Natural killer cell treated with Interleukin-12 subunit alpha and Interleukin-12 subunit beta and Interleukin-15 and Interleukin-18, amount 100 ng/mL, for 72 hours (primary cell): ENCODE results near the gene MBP. TPM values are rescaled to one million over a fixed set of nuclear protein-coding genes. Genes with fewer than 3 reads are reported as not detected.
"Not testable (repeated sequence)": the region's sequence is repeated elsewhere in the genome, so short reads cannot be mapped to it uniquely, and the experiment has no call there.

Experiments used
- ATAC-seq, 2 donors: fragments of 150-1000 bp; cut with Tn5 transposase in 1 of 2; sonication (Bioruptor Pico), chemical (Tn5 transposase) in 1 of 2; 2 replicates each; pipeline ENCODE4 v1.10.0; 2021
- DNase-seq: peaks from one replicate; pipeline ENCODE4 v3.0.0; 2022; ENCODE audit warnings: low spot score
- H3K27ac Mint-ChIP-seq, 2 donors: 1 replicate in 1 of 2; 2 replicates in 1 of 2; pipeline ENCODE4 v1.8.0; 2022; ENCODE audit warnings: mixed read lengths in 2 of 2, mild to moderate bottlenecking in 1 of 2, moderate library complexity in 1 of 2
- H3K27me3 Mint-ChIP-seq, 2 donors: 1 replicate in 1 of 2; 2 replicates in 1 of 2; pipeline ENCODE4 v1.8.0; 2022; ENCODE audit warnings: mixed read lengths in 2 of 2
- H3K36me3 Mint-ChIP-seq: one replicate; pipeline ENCODE4 v1.8.0; 2022; ENCODE audit warnings: mixed read lengths
- H3K4me1 Mint-ChIP-seq, 2 donors: 1 replicate in 1 of 2; 2 replicates in 1 of 2; pipeline ENCODE4 v1.8.0; 2022; ENCODE audit warnings: low read depth in 2 of 2, mixed read lengths in 2 of 2, mild to moderate bottlenecking in 1 of 2
- H3K4me3 Mint-ChIP-seq: one replicate; pipeline ENCODE4 v1.8.0; 2022; ENCODE audit warnings: mixed read lengths
- H3K9me3 Mint-ChIP-seq: 2 replicates; pipeline ENCODE4 v1.8.0; 2022; ENCODE audit warnings: mixed read lengths
- total RNA-seq, 2 donors: library from RNA; stranded (reverse); gene quantifications; one replicate each; pipeline ENCODE4 v1.2.3, GENCODE V29; 2022

Gene MBP
- total RNA-seq, 2 donors from 2014 or later: 62.5 to 77.6 TPM

GRCh38 chr18:77031662-77032061 lies 100.9 kb downstream of the MBP start:
- DNase-seq (no peak), ATAC-seq (peak in 1 of 2 donors; percentile 36)
- H3K36me3 Mint-ChIP-seq: no peaks in the 10 kb centered on the region
- no peaks in the 10 kb centered on the region for H3K27me3 Mint-ChIP-seq
- peaks cover 48 to 51% of the 10 kb centered on the region in 2 donors for H3K4me1 Mint-ChIP-seq
- peaks cover 5% of the 10 kb centered on the region for H3K9me3 Mint-ChIP-seq
- peak overlapping the region; percentile 11 to 12 for H3K27ac Mint-ChIP-seq
- no peak overlapping the region for H3K4me3 Mint-ChIP-seq

GRCh38 chr18:77030201-77030600 lies 102.4 kb downstream of the MBP start:
- ATAC-seq (no peak), DNase-seq (no peak)
- H3K27me3 Mint-ChIP-seq: no peaks in the 10 kb centered on the region
- no peak overlapping the region for H3K4me3 Mint-ChIP-seq
- peaks cover 5% of the 10 kb centered on the region for H3K9me3 Mint-ChIP-seq
- no peaks in the 10 kb centered on the region for H3K36me3 Mint-ChIP-seq
- peaks cover 48 to 50% of the 10 kb centered on the region in 2 donors for H3K4me1 Mint-ChIP-seq
- H3K27ac Mint-ChIP-seq: peak overlapping the region; percentile 11 to 12

GRCh38 chr18:77025831-77026363 lies 106.7 kb downstream of the MBP start:
- H3K36me3 Mint-ChIP-seq: no peaks in the 10 kb centered on the region
- H3K9me3 Mint-ChIP-seq: no peaks in the 10 kb centered on the region
- H3K4me1 Mint-ChIP-seq: peaks cover 38 to 45% of the 10 kb centered on the region in 2 donors
- no peaks in the 10 kb centered on the region for H3K27me3 Mint-ChIP-seq
- no peak overlapping the region for H3K4me3 Mint-ChIP-seq
- no peak for ATAC-seq
- DNase-seq: no peak
- peak overlapping the region; percentile 41 to 63 for H3K27ac Mint-ChIP-seq

GRCh38 chr18:77025123-77025522 lies 107.5 kb downstream of the MBP start:
- Mint-ChIP-seq H3K4me3 (no peak overlapping the region), H3K9me3 (no peaks in the 10 kb centered on the region), H3K27ac (no peak overlapping the region), H3K27me3 (no peaks in the 10 kb centered on the region), H3K36me3 (no peaks in the 10 kb centered on the region), H3K4me1 (peaks cover 40 to 42% of the 10 kb centered on the region in 2 donors)
- ATAC-seq (no peak), DNase-seq (no peak)

GRCh38 chr18:77024476-77024875 lies 108.1 kb downstream of the MBP start:
- DNase-seq: no peak
- Mint-ChIP-seq H3K27ac (peak overlapping the region in 1 of 2 donors; percentile 19), H3K9me3 (no peaks in the 10 kb centered on the region), H3K4me1 (peaks cover 42% of the 10 kb centered on the region in 2 donors), H3K4me3 (no peak overlapping the region), H3K27me3 (no peaks in the 10 kb centered on the region), H3K36me3 (no peaks in the 10 kb centered on the region)
- ATAC-seq: no peak

- peak in 1 of 2 donors; percentile 49 for ATAC-seq
- Mint-ChIP-seq H3K4me3 (no peak overlapping the region), H3K4me1 (peaks cover 54% of the 10 kb centered on the region in 2 donors), H3K9me3 (peaks cover 6% of the 10 kb centered on the region), H3K27ac (peak overlapping the region; percentile 19 to 79), H3K27me3 (no peaks in the 10 kb centered on the region), H3K36me3 (peaks cover 5% of the 10 kb centered on the region)
- no peak for DNase-seq
Measured at GRCh38 chr18:77023102-77023782, 109.3 kb downstream of the MBP start.

- peaks cover 6% of the 10 kb centered on the region for H3K9me3 Mint-ChIP-seq
- no peaks in the 10 kb centered on the region for H3K27me3 Mint-ChIP-seq
- DNase-seq (no peak), ATAC-seq (no peak)
- H3K4me1 Mint-ChIP-seq: peaks cover 59 to 61% of the 10 kb centered on the region in 2 donors
- peaks cover 11% of the 10 kb centered on the region for H3K36me3 Mint-ChIP-seq
- no peak overlapping the region for H3K4me3 Mint-ChIP-seq
- H3K27ac Mint-ChIP-seq: no peak overlapping the region
Measured at GRCh38 chr18:77022556-77022955, 110.0 kb downstream of the MBP start.

- ATAC-seq: no peak
- no peaks in the 10 kb centered on the region for H3K27me3 Mint-ChIP-seq
- peaks cover 61 to 62% of the 10 kb centered on the region in 2 donors for H3K4me1 Mint-ChIP-seq
- peak overlapping the region; percentile 55 to 61 for H3K27ac Mint-ChIP-seq
- no peak for DNase-seq
- peaks cover 6% of the 10 kb centered on the region for H3K9me3 Mint-ChIP-seq
- H3K4me3 Mint-ChIP-seq: no peak overlapping the region
- H3K36me3 Mint-ChIP-seq: peaks cover 13% of the 10 kb centered on the region
Measured at GRCh38 chr18:77022116-77022515, 110.5 kb downstream of the MBP start.

GRCh38 chr18:77021478-77021877 lies 111.1 kb downstream of the MBP start:
- not testable (repeated sequence) for H3K27me3 Mint-ChIP-seq, DNase-seq, H3K9me3 Mint-ChIP-seq, ATAC-seq
- Mint-ChIP-seq H3K36me3 (peaks cover 13% of the 10 kb centered on the region), H3K4me3 (peak overlapping the region; percentile 12), H3K27ac (peak overlapping the region; percentile 55 to 61), H3K4me1 (peaks cover 63 to 67% of the 10 kb centered on the region in 2 donors)

GRCh38 chr18:77021075-77021474 lies 111.5 kb downstream of the MBP start:
- no peaks in the 10 kb centered on the region for H3K27me3 Mint-ChIP-seq
- H3K4me1 Mint-ChIP-seq: peaks cover 64 to 70% of the 10 kb centered on the region in 2 donors
- DNase-seq: no peak
- H3K27ac Mint-ChIP-seq: peak overlapping the region; percentile 16 to 64
- peak overlapping the region; percentile 6 for H3K4me3 Mint-ChIP-seq
- peaks cover 6% of the 10 kb centered on the region for H3K9me3 Mint-ChIP-seq
- ATAC-seq: peak in 1 of 2 donors; percentile 64
- peaks cover 13% of the 10 kb centered on the region for H3K36me3 Mint-ChIP-seq

- Mint-ChIP-seq H3K4me3 (no peak overlapping the region), H3K27me3 (no peaks in the 10 kb centered on the region), H3K27ac (peak overlapping the region; percentile 16 to 64), H3K4me1 (peaks cover 64 to 70% of the 10 kb centered on the region in 2 donors), H3K36me3 (peaks cover 13% of the 10 kb centered on the region), H3K9me3 (peaks cover 6% of the 10 kb centered on the region)
- DNase-seq (no peak), ATAC-seq (peak in 1 of 2 donors; percentile 57)
Measured at GRCh38 chr18:77020561-77020960, 112.0 kb downstream of the MBP start.

- peaks cover 70 to 75% of the 10 kb centered on the region in 2 donors for H3K4me1 Mint-ChIP-seq
- peaks cover 6% of the 10 kb centered on the region for H3K9me3 Mint-ChIP-seq
- H3K4me3 Mint-ChIP-seq: peak overlapping the region; percentile 55
- no peak for DNase-seq
- ATAC-seq: no peak
- H3K27me3 Mint-ChIP-seq: no peaks in the 10 kb centered on the region
- H3K27ac Mint-ChIP-seq: peak overlapping the region; percentile 14 to 70
- peaks cover 13% of the 10 kb centered on the region for H3K36me3 Mint-ChIP-seq
Measured at GRCh38 chr18:77019641-77020040, 112.9 kb downstream of the MBP start.

GRCh38 chr18:77018650-77019049 lies 113.9 kb downstream of the MBP start:
- not testable (repeated sequence) for H3K27me3 Mint-ChIP-seq, H3K9me3 Mint-ChIP-seq, DNase-seq, ATAC-seq, H3K4me3 Mint-ChIP-seq
- peak overlapping the region; percentile 14 to 70 for H3K27ac Mint-ChIP-seq
- H3K4me1 Mint-ChIP-seq: peaks cover 61 to 73% of the 10 kb centered on the region in 2 donors
- H3K36me3 Mint-ChIP-seq: peaks cover 13% of the 10 kb centered on the region

- H3K9me3 Mint-ChIP-seq: peaks cover 6% of the 10 kb centered on the region
- peaks cover 13% of the 10 kb centered on the region for H3K36me3 Mint-ChIP-seq
- H3K27ac Mint-ChIP-seq: peak overlapping the region; percentile 70 to 79
- H3K4me1 Mint-ChIP-seq: peaks cover 56 to 66% of the 10 kb centered on the region in 2 donors
- ATAC-seq: no peak
- no peak for DNase-seq
- H3K27me3 Mint-ChIP-seq: no peaks in the 10 kb centered on the region
- no peak overlapping the region for H3K4me3 Mint-ChIP-seq
Measured at GRCh38 chr18:77017355-77017754, 115.2 kb downstream of the MBP start.
